RWPE2 (cell line): ENCODE results near the gene SHH.

ENCODE experiments used
- ATAC-seq: fragments of 200-7000 bp; cut with Tn5 transposase; 3 replicates; pipeline ENCODE4 v1.9.1; 2021; ENCODE audit warnings: low read depth
- DNase-seq: peaks from one replicate; pipeline ENCODE4 v3.0.0-alpha.2; 2020; ENCODE audit warnings: low spot score
- H3K27ac ChIP-seq: fragments of 450-650 bp; 2 replicates; pipeline ENCODE4 v1.5.1; 2017; ENCODE audit warnings: mild to moderate bottlenecking; ENCODE audit not compliant: poor library complexity, severe bottlenecking
- H3K27me3 ChIP-seq: fragments of 250-450 bp; sonication (Bioruptor Pico); 2 replicates; pipeline ENCODE4 v1.5.1; 2021; ENCODE audit warnings: mild to moderate bottlenecking, moderate library complexity; ENCODE audit not compliant: insufficient read depth, poor library complexity, severe bottlenecking
- H3K36me3 ChIP-seq: fragments of 250-450 bp; sonication (Bioruptor Pico); 2 replicates; pipeline ENCODE4 v1.5.1; 2020; ENCODE audit warnings: low read depth, mild to moderate bottlenecking, moderate library complexity
- H3K4me1 ChIP-seq: fragments of 250-450 bp; sonication (Bioruptor Pico); 2 replicates; pipeline ENCODE4 v1.5.1; 2021; ENCODE audit warnings: mild to moderate bottlenecking, moderate library complexity; ENCODE audit not compliant: insufficient read depth, poor library complexity, severe bottlenecking
- H3K4me3 ChIP-seq: fragments of 250-450 bp; sonication (Bioruptor Pico); 2 replicates; pipeline ENCODE4 v1.5.1; 2021; ENCODE audit warnings: mild to moderate bottlenecking, moderate library complexity; ENCODE audit not compliant: severe bottlenecking
- H3K9me3 ChIP-seq: fragments of 250-450 bp; sonication (Bioruptor Pico); 2 replicates; pipeline ENCODE4 v1.5.1; 2021; ENCODE audit warnings: mild to moderate bottlenecking, moderate library complexity; ENCODE audit not compliant: severe bottlenecking
- CTCF ChIP-seq: fragments of 450-650 bp; IDR thresholded peaks from one replicate; pipeline ENCODE4 v1.5.1; 2017; ENCODE audit warnings: mild to moderate bottlenecking, moderate library complexity; ENCODE audit not compliant: poor library complexity, severe bottlenecking

The SHH gene

GRCh38 chr7:155804897-155805825 lies 7.1 kb downstream of the SHH start:
- Histone ChIP-seq H3K9me3 (no peaks in the 10 kb centered on the region), H3K36me3 (no peaks in the 10 kb centered on the region), H3K4me1 (no peaks in the 10 kb centered on the region), H3K27ac (no peak overlapping the region), H3K27me3 (peaks cover 73% of the 10 kb centered on the region), H3K4me3 (peak overlapping the region; percentile 25)
- TF ChIP-seq CTCF = peak; percentile 81
- ATAC-seq (peak; percentile 81), DNase-seq (no peak)

DNA sequence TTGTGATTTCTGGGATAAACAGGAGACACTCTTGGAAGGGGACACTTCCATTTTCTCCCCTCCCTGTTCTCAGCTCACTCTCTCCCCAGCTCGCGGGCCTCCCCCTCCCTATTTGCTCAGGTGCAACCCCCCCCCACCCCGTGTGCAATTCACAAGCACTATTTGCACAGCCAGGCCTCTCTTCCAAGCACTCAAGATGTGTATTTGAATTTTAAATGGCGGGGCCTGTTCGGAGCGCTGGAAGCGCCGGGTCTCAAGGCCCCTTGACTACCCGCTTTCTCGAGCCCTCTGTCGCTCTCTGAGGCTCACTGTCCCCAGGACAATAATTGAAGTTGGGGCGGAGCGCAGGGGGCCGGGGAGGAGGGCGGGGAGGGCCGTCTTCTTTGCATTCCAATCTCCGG lies 7.8 kb downstream of the SHH start:
- Histone ChIP-seq H3K4me3 (no peak overlapping the region), H3K9me3 (no peaks in the 10 kb centered on the region), H3K27ac (no peak overlapping the region), H3K27me3 (peaks cover 73% of the 10 kb centered on the region), H3K4me1 (no peaks in the 10 kb centered on the region), H3K36me3 (no peaks in the 10 kb centered on the region)
- ATAC-seq (no peak), DNase-seq (no peak)
- no peak for TF ChIP-seq CTCF

GRCh38 chr7:155803418-155804376 lies 8.6 kb downstream of the SHH start:
- Histone ChIP-seq H3K36me3 (no peaks in the 10 kb centered on the region), H3K9me3 (no peaks in the 10 kb centered on the region), H3K27me3 (peaks cover 66% of the 10 kb centered on the region), H3K27ac (no peak overlapping the region), H3K4me3 (peak overlapping the region; percentile 10), H3K4me1 (no peaks in the 10 kb centered on the region)
- ATAC-seq = peak; percentile 15; the same call in 1 of the 3 replicates
- no peak for DNase-seq
- no peak for TF ChIP-seq CTCF

DNA sequence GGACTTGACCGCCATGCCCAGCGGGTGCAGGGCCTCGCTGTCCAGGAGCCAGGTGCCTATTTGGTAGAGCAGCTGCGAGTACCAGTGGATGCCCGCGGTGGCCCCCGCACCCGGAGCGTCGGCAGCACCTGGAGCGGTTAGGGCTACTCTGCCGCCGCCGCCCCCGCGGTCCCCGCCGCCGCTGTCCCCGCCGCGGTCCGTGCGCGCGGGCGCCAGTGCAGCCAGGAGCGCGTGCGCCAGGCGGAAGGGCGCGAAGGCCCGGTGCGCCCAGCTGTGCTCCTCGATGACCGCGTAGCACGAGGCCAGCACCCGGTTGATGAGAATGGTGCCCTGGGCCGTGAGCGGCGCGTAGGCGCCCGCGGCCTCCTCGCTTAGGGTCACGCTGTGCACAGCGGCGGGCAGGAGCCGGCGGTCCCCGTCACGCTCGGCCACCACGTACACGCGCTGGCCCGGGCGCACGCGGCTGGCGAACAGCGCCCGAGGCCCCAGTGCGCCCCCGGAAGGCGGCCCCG lies 9.3 kb downstream of the SHH start:
- DNase-seq (no peak), ATAC-seq (no peak)
- Histone ChIP-seq H3K36me3 (no peaks in the 10 kb centered on the region), H3K27ac (no peak overlapping the region), H3K4me3 (no peak overlapping the region), H3K27me3 (peaks cover 58% of the 10 kb centered on the region), H3K4me1 (no peaks in the 10 kb centered on the region), H3K9me3 (no peaks in the 10 kb centered on the region)
- no peak for TF ChIP-seq CTCF
